Stimulated activated CD4-positive, alpha-beta T cell treated with anti-CD3 and anti-CD28 coated beads, Interleukin-12 subunit alpha, Interleukin-12 subunit beta, amount 100 ng/mL, for 48 hours (primary cell): Measurements from ENCODE around the gene GALT.
A peak's percentile ranks its signal among the peaks of the same experiment; 100 is the strongest.

Experiments used
- DNase-seq, 3 donors: peaks; one replicate each; pipeline ENCODE4 v3.0.0-alpha.2; 2020; ENCODE audit warnings: low read depth in 2 of 3, low spot score in 1 of 3

Gene GALT

GRCh38 chr9:34675869-34676268 is 29.4 kb downstream of the GALT start:
- DNase-seq: no peak

- DNase-seq: peak in 2 of 3 donors; percentile 17 to 25
These were observed 37.7 kb downstream of the GALT start for GRCh38 chr9:34684145-34684544.

DNA sequence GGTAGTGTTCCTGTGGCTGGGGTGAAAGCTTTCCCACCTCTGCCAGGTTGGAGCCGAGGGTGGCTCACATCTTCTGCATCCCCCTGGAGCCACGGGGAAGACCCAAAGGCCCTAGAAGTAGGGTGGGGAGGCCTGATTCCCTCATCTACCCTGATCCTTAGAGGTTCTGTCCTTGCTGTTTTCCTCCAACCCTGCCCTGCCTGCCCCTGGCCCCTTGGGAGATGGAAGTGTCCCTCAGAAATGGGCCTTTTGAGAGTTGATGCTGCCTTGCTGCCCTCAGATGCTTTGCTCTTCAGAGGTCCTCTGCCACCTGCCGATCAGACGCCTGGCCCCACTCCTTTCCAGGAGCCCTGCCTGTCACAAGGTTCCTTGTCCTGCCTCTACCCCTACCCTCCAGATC is 38.3 kb downstream of the GALT start:
- no peak for DNase-seq

GRCh38 chr9:34685591-34685990 is 39.1 kb downstream of the GALT start:
- no peak for DNase-seq

DNA sequence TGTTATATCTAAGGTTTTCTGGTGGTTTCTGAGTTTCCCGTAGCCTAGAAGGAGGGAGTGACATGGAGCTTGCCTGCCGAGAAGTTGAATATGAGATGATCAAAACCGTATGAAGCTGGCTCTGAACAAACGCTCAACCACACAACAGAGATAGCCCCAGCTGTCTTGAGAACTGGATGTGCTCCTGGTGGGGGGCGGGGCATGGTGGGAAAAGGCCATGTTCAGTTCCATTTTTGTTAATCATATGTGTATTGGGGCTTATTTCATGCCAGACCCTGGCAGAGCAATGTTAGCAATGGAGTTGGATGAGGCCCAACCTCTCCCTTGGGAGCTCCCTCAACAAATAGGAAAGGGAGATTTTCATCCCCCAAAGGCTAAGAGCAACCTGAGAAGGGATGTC is 39.8 kb downstream of the GALT start:
- no peak for DNase-seq

GRCh38 chr9:34686732-34687131 is 40.3 kb downstream of the GALT start:
- no peak for DNase-seq

DNA sequence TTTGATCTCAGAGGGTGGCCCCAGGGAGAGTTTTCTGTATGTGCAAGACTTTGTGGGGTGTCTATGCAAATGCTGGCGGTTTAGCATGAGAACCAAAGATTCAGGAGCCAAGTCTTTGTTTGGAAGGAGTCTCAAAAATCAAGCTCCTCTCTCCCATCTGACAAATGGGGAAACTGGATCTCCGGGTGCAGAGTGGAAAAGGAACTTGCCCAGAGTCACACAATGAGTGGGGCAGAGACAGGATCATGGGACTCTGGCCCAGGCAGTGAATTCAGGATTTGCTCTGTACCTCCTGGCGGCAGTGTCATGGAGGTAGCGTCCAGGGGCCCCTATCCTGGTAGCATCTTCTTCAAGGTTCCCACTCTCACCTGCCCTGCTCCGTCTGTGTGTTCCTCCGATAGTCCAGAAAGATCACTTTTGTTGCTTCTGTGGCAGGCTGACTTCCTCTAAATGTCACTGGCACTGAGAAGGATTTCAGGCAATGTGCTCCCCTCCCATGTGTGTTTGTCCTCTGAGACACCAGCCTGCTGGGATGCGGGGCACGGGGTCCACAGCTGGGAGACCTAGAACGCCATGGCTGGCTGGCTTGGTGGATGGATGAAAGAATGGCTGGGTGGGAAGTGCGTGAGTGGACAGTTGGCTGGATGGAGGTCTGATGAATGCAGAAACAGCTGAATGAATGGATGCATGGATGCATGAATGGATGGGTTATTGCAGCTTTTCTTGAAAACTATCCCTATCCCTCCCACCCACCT is 41.0 kb downstream of the GALT start:
- no peak for DNase-seq

DNA sequence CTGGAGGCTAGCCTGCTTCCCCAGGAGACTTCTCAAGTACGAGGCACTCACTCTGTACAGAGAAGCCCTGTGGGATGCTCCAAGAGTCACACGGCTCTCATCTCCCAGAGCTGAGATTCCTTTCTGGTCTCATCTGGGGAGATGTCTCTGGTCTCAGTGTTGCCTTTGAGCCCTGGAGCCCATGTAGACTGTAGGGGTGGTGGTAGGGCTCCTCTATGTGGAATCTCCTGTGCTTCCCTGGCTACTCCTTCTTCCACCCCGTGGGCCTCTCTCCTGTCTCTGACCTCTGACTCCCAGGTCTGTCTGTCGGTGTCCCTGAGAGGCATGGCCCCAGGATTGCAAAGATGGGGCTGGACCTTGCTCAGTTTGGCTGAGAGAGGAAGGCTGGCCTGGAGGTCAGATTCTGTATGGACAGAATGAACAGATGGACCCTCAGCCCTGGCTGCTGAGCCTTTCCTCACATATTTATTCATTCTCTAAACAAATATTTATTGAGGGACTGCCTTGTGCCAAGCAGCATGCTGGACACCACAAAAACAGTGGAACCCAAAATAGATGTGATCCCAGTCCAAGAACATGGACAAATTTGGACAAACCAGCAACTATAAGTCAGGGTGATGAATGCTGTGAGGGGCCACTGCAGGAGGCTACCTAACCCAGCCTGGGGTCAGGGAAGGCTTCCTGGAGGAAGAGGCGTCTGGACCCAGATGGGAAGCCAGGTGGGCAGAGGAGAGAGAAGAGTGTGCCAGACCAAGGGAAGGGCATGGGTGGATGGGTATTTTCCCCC is 42.0 kb downstream of the GALT start:
- DNase-seq: no peak

- DNase-seq: no peak
These were observed 42.6 kb downstream of the GALT start for GRCh38 chr9:34689116-34689470.

DNA sequence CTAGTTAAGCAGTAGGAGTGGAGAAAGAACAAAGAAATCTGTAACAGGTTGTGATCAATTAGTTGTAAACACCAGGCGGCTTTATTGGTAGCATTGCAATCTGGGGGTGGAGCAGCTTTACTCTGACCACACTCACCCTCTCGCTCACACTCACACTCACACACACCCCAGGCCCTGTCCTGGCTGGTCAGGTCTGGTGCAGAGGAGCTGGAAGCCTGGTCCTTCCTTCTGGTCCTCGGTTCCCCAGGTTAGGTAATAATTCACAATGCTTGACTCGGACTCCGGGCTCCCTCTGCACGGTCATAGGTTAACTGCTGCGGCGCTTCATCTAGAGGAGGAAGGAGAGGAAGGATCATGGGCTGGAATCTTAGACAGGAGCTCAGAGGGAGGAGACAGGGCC is 43.0 kb downstream of the GALT start:
- no peak for DNase-seq

- DNase-seq: no peak
These were observed 44.8 kb downstream of the GALT start, which contains the start of gene CCL19 for GRCh38 chr9:34690983-34691935. TSS of gene CCL19 (minus strand) at chr9:34691276. CDS start at chr9:34691139, 137 bp downstream.

DNA sequence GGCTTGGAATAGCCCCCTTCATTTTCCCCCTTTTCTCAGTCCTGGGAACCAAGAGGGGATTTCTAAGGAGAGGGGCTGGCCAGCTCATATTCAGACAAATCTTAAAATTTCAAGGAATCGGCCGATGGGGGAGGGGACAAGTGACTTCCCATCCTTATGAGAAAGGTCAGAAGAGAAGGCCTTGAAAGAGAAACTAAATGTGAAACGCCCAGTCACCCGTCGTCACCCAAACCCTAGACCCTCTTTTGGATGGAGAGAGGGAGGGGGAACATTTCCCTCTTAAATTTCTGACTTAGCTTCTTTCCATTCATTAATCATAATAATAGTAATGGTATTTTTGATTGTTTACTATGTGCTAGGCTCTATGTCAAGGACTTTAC is 45.5 kb downstream of the GALT start:
- DNase-seq: no peak

DNA sequence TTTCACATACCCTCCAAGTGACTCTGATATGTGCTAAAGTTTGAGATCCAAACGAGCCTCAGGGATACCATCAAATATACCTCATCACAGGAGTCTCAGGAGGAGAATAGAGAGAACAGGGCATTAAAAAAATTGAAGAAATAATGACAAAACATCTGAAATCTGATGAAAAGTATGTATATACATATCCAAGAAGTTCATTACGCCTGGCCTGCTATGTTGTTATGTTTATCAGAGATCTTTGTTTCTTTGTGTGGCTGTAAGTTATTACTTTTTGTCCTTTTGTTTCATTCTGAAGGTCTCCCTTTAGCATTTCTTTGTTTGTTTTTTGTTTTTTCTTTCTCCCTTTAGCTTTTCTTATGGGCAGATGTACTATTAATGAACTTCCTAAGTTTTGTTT is 47.1 kb downstream of the GALT start:
- DNase-seq: no peak

DNA sequence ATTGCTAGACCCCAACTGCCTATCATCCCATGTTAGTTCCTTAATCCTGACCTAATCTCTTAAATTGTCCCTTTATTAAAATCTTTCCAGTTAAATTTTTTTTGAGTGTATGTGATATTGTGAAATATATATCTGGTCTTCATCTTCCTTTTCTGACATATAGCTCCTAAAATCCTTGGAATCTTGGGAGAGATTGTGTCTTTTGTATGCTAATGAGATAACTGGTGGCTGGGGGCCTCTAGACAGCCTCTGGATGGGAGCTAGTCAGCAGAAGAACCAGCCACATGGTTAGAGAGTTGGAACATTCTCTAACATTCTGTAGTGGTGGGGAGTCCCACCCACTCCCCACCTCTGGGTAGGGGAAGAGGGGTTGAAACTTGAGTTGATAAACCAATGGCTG is 48.3 kb downstream of the GALT start:
- no peak for DNase-seq
